ENCODE results near the gene BCL10.

BCL10 gene

DNA sequence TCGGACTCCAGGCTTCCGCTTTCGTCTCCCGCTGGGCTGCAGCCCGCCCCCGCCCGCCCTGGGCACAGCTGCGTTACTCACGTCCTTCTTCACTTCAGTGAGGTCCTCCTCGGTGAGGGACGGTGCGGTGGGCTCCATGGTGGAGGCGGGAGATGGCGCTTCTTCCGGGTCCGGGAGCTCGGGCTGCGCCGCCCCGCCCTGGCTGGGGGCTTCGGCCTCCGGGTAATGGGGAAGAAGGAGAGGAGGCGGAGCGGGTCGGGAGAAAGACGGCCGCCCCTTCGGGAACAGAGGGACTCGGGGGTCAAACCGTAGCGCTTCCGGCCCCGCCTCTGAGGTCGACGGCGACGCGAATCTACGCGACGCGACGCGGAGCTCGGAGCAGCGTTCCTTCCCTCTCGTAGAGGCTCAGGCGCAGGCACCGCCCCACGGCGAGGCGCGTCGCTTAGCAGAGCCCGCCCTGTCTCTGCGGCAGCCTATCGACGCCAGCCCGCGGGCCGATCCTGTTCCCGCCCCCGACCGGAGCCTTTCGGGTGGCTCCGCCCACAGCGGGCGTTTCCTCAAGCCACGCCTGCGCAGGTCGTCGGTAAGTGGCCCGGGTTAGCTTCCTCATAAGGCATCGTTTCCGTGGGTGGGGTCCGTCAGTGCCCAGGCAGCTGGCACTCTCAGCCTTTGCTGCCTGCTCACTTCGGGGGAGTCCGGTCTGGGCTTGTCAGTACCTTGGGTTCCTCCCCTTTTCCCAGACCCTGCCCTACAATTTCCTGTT is at the start of gene BCL10:
Gene BCL10 (minus strand): TSS at position 418 of the 763 bp plus-strand sequence. CDS start 280 bp downstream, at position 138.
- DNase-seq = peak; percentile 98

DNA sequence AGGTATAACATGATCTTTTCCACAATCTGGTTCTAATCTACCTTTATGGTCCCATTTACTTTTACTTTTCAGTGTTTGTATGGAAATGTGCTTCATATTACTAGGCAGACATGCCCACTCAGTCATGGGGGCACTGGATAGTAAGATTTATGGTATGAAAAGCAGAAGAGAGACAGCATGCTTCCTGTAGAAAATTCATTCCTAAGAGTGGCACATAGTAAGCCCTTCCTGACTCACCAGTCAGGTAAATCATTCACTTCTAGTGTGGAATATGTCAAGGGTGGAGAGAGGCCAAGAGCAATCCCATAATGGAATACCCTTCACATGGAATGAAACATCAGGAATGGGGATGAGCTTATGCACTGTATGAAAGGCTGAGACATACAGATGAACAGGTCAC is 49.5 kb upstream of the BCL10 start:
- DNase-seq = no peak

GRCh38 chr1:85323770-85324169 is 47.3 kb upstream of the BCL10 start:
- DNase-seq = no peak

GRCh38 chr1:85322655-85323054 is 46.2 kb upstream of the BCL10 start:
- DNase-seq = no peak

GRCh38 chr1:85321237-85321964 is 45.0 kb upstream of the BCL10 start:
- DNase-seq = no peak

DNA sequence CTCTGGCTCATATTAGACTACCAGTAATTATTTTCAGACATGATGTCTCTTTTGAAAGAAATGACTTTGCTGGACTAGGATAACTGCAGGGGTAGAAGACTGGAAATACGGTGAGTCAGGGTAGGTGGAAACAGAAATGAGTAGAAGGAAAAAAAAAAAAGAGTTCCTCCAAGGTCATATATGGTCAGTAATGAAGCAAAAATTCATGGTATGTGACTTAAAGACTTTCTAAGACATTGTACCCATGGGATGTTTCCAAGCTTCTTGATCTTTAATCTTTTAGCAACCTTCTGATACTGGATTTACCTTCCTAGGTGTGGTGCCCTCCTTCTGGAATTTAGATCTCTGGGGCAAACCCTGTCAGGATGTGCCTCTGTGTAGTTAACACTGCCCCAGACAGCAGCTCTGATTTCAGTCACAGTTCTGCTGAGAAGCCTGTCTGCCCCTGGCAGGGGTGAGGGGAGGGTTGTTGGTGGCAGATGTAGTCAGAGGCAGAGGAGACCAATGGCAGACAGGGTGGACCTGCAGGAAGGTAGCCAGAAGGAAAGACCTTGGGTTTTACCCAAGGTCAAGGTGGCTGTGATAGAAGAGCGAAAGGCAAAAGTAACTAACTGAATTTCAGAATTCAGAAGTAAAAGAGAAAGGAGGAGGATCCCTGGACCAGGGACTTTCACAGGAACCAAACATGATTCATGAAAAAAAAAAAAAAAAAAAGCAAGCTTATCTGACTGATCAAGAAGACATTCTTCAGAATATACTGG is 44.1 kb upstream of the BCL10 start:
- no peak for DNase-seq

GRCh38 chr1:85319931-85320330 is 43.5 kb upstream of the BCL10 start:
- no peak for DNase-seq

DNA sequence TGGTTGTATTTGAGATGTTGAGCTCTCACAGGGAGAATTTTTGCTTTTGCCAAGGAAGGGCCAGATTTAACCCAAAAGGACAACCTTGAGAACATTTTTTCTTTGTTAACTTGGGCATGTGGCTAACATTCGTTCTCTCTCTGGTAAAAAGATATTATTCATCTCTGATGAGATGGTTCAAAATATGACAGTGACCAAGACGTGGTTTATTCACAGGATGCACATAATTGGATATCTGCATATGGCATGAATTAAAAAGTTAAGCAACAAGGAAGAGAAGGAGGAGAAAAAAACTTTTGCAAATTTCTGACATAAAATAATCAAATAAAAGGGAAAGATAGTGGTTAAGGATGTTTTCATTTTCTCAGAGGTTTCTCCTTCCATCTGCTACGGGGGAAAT is 43.1 kb upstream of the BCL10 start:
- DNase-seq = no peak

GRCh38 chr1:85318217-85318616 is 41.8 kb upstream of the BCL10 start:
- DNase-seq = no peak

GRCh38 chr1:85317560-85317959 is 41.1 kb upstream of the BCL10 start:
- DNase-seq = no peak

- DNase-seq = peak; percentile 48
Observed at GRCh38 chr1:85316321-85316720, 39.9 kb upstream of the BCL10 start.

DNA sequence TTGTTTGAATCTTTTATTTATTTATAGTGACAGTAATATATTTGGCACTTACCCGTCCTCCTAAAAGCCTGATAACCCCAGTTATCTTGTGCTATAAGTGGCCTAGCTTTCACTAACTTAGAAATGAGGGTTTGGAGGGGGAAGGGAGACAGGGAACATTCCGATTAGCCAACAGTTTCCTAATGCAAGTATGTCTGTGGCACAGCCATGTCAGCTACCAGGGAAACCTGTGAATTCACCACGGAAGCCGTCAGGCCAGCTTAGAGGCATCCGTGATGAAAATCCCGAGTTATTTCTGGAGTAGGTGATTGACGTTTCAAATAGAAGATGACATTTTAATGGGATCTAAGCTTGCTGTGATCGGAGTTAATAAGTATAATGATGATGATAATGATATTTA is 39.4 kb upstream of the BCL10 start:
- peak; percentile 53 for DNase-seq

DNA sequence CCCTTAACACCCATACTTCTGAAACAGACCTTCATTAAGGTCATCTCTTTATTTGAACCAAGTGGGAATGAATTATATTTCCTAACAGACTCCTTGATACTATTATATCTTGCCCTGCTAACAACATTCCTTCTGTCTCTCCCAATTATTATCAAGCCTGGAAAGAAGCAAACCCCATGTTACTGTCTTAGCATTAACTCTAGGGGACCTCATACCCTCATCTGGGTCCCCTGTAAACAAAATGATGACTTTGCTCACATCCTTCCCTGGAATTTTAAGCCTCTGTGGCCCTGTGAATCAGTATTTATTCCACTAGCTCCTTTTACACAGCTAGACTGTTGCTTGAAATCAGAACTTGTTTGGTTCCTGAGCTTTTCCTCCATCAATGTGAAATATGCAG is 38.3 kb upstream of the BCL10 start:
- peak; percentile 73 for DNase-seq

DNA sequence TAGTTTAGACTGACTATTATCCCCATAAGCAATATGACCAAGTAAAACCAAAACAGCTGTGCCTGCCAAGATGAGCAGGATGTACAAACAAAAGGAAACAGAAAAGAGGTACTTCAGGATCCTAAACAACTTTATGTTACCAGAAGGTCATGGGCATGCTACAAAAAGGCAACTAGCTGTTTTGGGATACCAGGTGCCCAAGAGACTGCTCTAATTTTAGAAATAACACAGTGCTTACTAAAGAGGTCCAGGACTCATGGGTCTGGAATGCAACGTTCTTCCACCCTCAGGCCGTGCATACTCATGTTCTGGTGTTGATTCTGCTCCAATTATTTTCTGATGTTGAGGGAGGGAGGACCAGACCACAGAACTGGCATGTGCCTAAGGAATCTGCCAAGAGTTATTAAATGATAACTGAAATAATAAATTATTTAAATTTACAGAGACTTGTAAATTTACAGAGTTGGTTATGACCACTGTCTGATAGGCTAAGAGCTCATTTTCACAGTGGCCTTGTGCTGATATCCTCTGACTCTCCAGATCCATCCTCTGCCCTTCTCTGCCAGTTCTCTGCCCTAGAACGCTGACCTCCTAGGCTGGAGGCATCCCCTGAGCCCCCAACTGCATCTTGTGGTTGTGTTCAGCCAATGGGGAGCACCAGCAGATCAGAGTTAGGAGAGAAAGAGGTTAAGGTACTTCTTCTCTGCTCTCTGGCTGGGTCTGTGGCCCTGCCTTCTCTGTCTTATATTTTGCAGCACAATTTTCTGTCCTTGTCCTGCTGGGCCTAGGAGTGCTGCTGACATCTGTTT is 37.7 kb upstream of the BCL10 start:
- peak; percentile 64 for DNase-seq

DNA sequence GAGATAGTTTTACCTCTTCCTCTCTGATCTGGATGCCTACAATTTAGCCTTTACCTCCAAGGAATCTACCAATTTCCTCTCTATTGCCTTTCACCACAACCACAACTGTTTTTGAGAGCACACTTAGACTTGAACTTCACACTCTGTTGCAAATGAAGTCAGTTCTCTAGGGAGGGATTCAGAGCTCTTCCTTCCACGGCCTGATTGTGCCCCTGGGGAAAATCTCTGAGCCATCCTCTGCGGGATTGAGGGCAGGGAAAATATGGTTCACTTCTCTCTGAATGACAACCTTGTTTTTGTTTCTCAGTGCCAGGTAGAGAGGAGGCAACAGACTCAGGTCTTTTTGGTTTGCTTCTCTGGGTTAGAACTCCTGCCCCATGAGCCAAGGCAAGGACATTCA is 35.4 kb upstream of the BCL10 start:
- DNase-seq = no peak

GRCh38 chr1:85308833-85309350 is 32.5 kb upstream of the BCL10 start:
- DNase-seq = peak; percentile 73

DNA sequence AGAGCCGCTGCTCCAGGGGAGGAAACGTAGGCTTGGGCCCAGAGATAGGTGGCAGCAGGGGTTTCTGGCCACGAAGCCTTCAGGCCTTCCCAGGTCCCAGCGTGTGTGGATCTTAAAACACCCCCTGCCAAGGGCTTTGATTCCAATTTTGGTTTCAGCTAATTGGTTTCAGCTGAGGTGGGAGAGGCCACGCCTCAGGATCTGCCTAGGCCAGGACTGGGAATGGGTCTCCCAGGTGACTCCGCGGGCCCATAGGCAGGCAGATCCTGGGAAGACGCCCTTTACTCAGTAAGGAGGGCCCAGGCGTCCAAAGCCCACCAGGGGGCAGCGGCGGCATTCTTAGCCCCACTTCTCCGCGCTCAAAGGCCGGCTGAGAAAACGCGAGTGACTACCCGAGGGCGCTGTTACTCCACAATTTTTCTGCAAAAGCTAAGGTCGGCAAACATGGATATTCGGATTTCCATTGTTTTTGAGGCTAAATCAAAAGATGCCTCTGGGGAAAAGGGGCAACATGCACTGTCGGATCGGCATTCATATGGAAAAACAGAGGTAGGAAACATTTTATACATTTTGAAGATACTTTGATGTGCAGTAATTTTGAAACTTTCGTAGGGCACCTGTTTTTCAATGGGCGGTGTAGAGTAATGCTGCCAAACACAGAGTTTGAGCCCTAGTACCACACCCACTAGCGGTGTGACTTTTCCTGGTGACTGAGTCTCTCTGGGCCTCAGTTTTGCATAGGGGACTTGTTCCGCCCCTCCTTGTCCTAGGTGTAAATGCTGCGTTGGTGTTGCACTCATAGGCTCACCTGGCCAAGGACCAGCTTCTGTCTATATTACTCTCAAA is 31.8 kb upstream of the BCL10 start:
- DNase-seq = peak; percentile 96

DNA sequence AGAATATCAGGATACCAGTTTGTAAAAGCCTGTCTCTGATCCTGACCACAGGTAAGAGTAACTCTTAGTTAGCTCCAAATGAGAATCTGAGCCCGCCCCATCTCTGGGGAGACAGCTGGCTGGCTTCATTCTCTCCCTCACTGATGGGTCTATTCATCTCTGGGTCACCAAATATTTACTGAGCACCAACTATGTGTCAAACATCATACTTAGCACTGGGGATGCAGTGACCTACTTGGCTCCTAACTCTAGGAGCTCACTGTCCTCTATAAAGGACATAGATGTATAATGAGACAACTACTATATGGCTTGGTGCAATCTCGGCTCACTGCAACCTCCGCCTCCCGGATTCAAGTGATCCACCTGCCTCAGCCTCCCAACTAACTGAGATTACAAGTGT is 29.8 kb upstream of the BCL10 start:
- no peak for DNase-seq

DNA sequence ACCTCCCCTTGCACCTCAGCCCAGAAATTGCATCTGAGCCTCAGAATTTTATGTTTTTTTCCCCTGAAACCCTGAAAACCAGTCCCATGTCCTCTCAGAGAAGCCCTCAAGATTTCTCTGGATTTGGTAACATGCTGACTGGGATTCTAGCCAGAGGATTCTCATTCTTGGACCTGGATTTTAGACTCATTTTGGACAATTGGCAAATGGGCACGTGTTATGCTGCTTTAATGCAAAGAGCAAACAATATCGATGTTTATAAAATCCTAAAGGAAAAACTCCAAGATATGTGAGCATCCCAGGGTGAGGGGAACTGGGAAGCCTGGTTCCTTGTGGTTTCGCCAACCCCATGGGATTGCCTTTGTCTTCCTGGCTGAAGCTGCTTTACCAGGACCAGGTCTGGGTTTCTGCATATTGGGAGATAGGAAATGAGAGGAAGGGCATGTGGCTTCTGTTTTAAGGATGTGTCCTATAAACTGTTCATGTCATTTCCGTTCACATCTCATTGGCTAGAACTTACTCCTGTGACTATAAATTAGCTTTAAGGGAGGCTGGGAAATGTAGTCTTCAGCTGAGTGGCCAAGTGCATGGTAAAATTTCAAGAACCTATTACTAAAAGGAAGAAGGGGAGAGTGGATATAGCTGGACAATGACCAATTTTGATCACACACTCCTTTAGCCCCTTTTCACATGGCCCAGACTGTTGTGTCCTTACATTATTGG is 27.2 kb upstream of the BCL10 start:
- DNase-seq = no peak

GRCh38 chr1:85300140-85300539 is 23.7 kb upstream of the BCL10 start:
- DNase-seq = no peak
